Ovary (tissue), 9 donors: Measurements from ENCODE around the gene PRR27. TPM values are rescaled to one million over a fixed set of nuclear protein-coding genes. Genes with fewer than 3 reads are reported as not detected.
"Not testable (repeated sequence)": the region's sequence is repeated elsewhere in the genome, so short reads cannot be mapped to it uniquely, and the experiment has no call there.

Experiments
- DNase-seq, 5 donors: peaks; one replicate each; pipeline ENCODE4 v3.0.0-alpha.2; 2019 to 2020
- H3K27ac ChIP-seq, 2 donors: fragments of 200-600 bp; one replicate each; pipeline versions ENCODE4 v1.5.1 to v1.8.0; 2019 to 2022
- H3K27me3 ChIP-seq: fragments of 200-600 bp; one replicate; pipeline ENCODE4 v1.8.0; 2022
- H3K36me3 ChIP-seq: fragments of 200-600 bp; sonication (generic); one replicate; pipeline ENCODE4 v1.5.1; 2019
- H3K4me1 ChIP-seq: one replicate; pipeline ENCODE4 v1.8.1; 2013; ENCODE audit warnings: mild to moderate bottlenecking, moderate library complexity; ENCODE audit not compliant: insufficient read depth
- H3K4me3 ChIP-seq: fragments of 200-600 bp; sonication (generic); one replicate; pipeline ENCODE4 v1.5.1; 2017
- H3K9me3 ChIP-seq, 2 donors: fragments of 200-600 bp in 1 of 2; sonication (generic) in 1 of 2; one replicate each; pipeline versions ENCODE4 v1.5.1 to v1.8.1; 2013 to 2019; ENCODE audit warnings: mild to moderate bottlenecking in 1 of 2, moderate library complexity in 1 of 2
- EP300 ChIP-seq: sonication (generic); formaldehyde crosslinking; IDR thresholded peaks from one replicate; pipeline ENCODE4 v1.6.1; 2017; ENCODE audit warnings: antibody characterized with exemption
- POLR2A ChIP-seq: fragments of 450-650 bp; IDR thresholded peaks from one replicate; pipeline ENCODE4 v1.6.1; 2017; ENCODE audit warnings: antibody characterized with exemption, mild to moderate bottlenecking, moderate library complexity
- WGBS, 3 donors: extraction: QIAGEN DNeasy Blood & Tissue Kit in 1 of 3; methylation state at CpG; one replicate each; pipeline versions ENCODE4 v1.1.5 to v1.1.7; 2013 to 2017; 5-methylcytosine and 5-hydroxymethylcytosine counted together
- intact Hi-C, 4 donors: fragments of 100-400 bp; cut with DNase I; formaldehyde crosslinking; loops; one replicate each; pipeline versions ENCODE4 v1.11.0 to v1.15.1; 2022 to 2023
- polyA plus RNA-seq, 2 donors: library from polyadenylated mRNA; stranded (reverse); fragments of 200-250 nt in 1 of 2; fragments of 350-450 nt in 1 of 2; fragmentation: Illumina TruSeq in 1 of 2; extraction: RNeasy Lipid Tissue Mini Kit (QIAGEN cat#74804) in 1 of 2; gene quantifications; one replicate each; pipeline ENCODE4 v1.2.3, GENCODE V29; 2013 to 2014
- total RNA-seq, 7 donors: library from RNA; depleted of rRNA in 2 of 7; stranded (reverse); fragments of >200 nt in 2 of 7; fragmentation: NEBNext Ultra II Directional in 3 of 7; extraction: Animal tissue kit (Norgen Biotek cat#: 25700) in 3 of 7; gene quantifications; one replicate each; pipeline versions ENCODE4 v1.1.0 to v1.2.4, GENCODE V29; 2016 to 2023
- TF ChIP-seq, protein P1 (sequence below), 3 donors: fragments of 450-650 bp in 2 of 3; fragments of 200-600 bp in 1 of 3; IDR thresholded peaks; one replicate each; pipeline versions ENCODE4 v1.5.1 to v1.8.0; 2016 to 2022; ENCODE audit warnings: antibody characterized with exemption in 3 of 3, mild to moderate bottlenecking in 1 of 3
- donor health status: DM: no; HTN: no; CAD: no; lungs with moderate emphysema.
- donor health status: DM: no; HTN: no; CAD: no.
- donor health status: Bipolar disorder and iron deficiency.
- donor health status: DM: yes; HTN: yes; CAD: no.
- donor health status: DM: no; HTN: no; CAD: no.
- donor health status: DM: yes; HTN: yes; CAD: no.

The PRR27 gene
- total and polyA plus RNA-seq, 9 donors = not detected

DNA sequence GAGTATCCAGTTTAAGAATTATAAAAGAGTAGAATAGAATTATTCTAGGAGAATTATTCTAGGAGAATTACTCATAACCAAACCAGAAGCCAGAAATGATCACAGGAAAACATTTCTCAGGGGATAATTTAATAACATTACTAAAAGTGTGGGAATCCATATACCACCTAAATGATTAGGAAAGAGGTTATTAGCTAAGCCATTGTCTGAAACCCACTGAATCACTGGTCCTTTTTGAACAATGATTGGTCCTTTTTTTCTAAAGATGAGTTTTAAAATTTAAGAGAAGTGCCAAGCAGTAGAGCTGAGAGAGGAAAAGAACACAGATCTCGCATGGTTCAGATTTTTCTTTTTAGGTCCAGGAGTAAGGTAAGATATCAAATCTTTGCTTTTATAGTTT is 41.4 kb downstream of the PRR27 start, which contains the start of gene ODAM:
ODAM (plus strand) TSS at position 301 of the 400 bp plus-strand sequence. CDS start 819 bp downstream, outside the sequence.
- H3K36me3 ChIP-seq = no peaks in the 10 kb centered on the region
- no peaks in the 10 kb centered on the region for H3K27me3 ChIP-seq
- intact Hi-C loops = loop anchor here in 1 of 4 donors (10.0 kb wide), 1 partner anchor 1541 kb away; no protein-coding TSS in a partner anchor
- TF ChIP-seq EP300 = no peak
- TF ChIP-seq POLR2A = no peak
- TF ChIP-seq, protein P1, sequence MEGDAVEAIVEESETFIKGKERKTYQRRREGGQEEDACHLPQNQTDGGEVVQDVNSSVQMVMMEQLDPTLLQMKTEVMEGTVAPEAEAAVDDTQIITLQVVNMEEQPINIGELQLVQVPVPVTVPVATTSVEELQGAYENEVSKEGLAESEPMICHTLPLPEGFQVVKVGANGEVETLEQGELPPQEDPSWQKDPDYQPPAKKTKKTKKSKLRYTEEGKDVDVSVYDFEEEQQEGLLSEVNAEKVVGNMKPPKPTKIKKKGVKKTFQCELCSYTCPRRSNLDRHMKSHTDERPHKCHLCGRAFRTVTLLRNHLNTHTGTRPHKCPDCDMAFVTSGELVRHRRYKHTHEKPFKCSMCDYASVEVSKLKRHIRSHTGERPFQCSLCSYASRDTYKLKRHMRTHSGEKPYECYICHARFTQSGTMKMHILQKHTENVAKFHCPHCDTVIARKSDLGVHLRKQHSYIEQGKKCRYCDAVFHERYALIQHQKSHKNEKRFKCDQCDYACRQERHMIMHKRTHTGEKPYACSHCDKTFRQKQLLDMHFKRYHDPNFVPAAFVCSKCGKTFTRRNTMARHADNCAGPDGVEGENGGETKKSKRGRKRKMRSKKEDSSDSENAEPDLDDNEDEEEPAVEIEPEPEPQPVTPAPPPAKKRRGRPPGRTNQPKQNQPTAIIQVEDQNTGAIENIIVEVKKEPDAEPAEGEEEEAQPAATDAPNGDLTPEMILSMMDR (IDR thresholded peaks at IDR 0.05) = no peak
- 86 to 92% (median 89%) methylated on average over 1 of the region's 1 CpG for WGBS, 3 donors
- no peaks in the 10 kb centered on the region for H3K9me3 ChIP-seq
- DNase-seq = no peak
- no peak within 1 kb of the TSS for H3K4me3 ChIP-seq
- H3K27ac ChIP-seq = no peak within 1 kb of the TSS
- no peaks in the 10 kb centered on the region for H3K4me1 ChIP-seq

DNA sequence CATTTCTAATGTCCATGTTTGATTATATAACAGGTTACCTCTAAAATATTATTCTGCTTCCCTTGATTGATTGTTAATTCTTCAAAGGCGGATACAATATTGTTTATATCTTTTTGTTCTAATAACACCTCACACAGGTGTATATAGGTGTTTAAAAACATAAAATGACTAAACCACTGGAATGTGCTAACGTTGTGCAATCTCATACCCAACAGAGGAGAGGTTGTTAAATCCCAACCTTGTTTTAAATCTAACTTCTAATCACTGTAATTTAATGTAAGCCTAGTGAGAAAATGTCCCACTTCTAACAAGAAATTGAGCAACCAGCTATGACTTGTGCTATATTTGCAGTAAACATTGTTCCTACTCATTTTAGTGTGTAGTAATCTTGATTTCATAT is 42.8 kb downstream of the PRR27 start:
- intact Hi-C loops = loop anchor here in 1 of 4 donors (10.0 kb wide), 1 partner anchor 1542 kb away; no protein-coding TSS in a partner anchor
- TF ChIP-seq, protein P1 (IDR thresholded peaks at IDR 0.05) = no peak
- TF ChIP-seq POLR2A = no peak
- TF ChIP-seq EP300 = no peak
- DNase-seq = no peak
- Histone ChIP-seq H3K9me3 (no peaks in the 10 kb centered on the region), H3K4me3 (no peak overlapping the region), H3K27me3 (no peaks in the 10 kb centered on the region), H3K36me3 (no peaks in the 10 kb centered on the region), H3K27ac (no peak overlapping the region), H3K4me1 (no peaks in the 10 kb centered on the region)
- WGBS, 3 donors = 85 to 90% (median 88%) methylated on average over 2 of the region's 2 CpGs

DNA sequence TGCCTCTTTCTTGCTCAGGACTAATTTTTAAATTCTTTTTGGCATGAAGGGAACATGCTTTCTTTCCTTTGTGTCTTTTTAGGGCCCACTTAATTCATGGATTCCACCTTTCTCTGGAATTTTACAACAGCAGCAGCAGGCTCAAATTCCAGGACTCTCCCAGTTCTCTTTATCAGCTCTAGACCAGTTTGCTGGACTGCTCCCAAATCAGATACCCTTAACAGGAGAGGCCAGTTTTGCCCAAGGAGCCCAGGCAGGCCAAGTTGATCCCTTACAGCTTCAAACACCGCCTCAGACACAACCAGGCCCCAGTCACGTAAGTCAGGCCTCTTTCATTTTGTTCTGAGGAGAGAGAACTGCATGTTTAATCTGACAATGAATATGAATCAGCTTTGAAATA is 43.8 kb downstream of the PRR27 start:
- Histone ChIP-seq H3K4me3 (no peak overlapping the region), H3K27me3 (no peaks in the 10 kb centered on the region), H3K4me1 (no peaks in the 10 kb centered on the region), H3K9me3 (no peaks in the 10 kb centered on the region), H3K36me3 (no peaks in the 10 kb centered on the region), H3K27ac (no peak overlapping the region)
- WGBS, 3 donors = 43 to 67% (median 61%) methylated on average over 2 of the region's 2 CpGs
- intact Hi-C loops = loop anchor here in 1 of 4 donors (10.0 kb wide), 1 partner anchor 1543 kb away; no protein-coding TSS in a partner anchor
- TF ChIP-seq POLR2A = no peak
- TF ChIP-seq, protein P1 (IDR thresholded peaks at IDR 0.05) = no peak
- no peak for TF ChIP-seq EP300
- DNase-seq = no peak

DNA sequence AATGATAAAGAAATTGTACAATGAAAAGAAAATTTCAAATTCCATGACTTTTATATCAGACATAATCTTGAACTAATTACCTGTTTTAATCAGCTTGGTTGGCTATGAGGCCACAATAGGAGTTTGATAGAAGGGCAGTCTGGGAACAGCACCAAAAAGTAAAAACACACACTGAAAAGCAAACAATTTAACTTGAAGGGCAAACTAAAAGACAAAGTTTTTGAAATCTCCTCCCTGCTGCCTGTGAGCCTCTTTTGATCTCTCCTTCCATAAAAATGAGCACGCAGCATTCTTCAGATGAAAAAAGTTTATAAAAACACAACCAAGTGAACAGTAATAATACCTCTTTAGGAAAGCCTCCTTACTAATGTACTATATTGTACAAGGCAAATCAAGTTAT is 49.6 kb downstream of the PRR27 start:
- Histone ChIP-seq H3K36me3 (no peaks in the 10 kb centered on the region), H3K4me3 (no peak overlapping the region), H3K4me1 (no peaks in the 10 kb centered on the region), H3K27me3 (no peaks in the 10 kb centered on the region), H3K27ac (no peak overlapping the region), H3K9me3 (no peaks in the 10 kb centered on the region)
- intact Hi-C loops = no loop called here
- TF ChIP-seq POLR2A = no peak
- no peak for DNase-seq
- WGBS, 3 donors = 37 to 75% (median 54%) methylated on average over 1 of the region's 1 CpG

DNA sequence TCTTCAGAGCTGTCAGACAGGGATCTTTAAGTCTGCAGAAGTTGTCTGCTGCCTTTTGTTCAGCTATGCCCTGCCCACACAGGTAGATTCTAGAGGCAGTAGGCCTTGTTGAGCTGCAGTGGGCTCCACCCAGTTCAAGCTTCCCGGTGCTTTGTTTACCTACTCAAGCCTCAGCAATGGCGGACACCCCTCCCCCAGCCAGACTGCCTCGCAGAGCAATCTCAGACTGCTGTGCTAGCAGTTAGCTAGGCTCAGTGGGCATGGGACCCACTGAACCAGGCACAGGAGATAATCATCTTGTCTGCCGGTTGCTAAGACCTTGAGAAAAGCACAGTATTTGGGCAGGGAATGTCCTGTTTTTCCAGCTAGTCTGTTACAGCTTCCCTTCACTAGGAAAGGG is 58.7 kb downstream of the PRR27 start:
- H3K36me3 ChIP-seq, DNase-seq, intact Hi-C loops, H3K4me3 ChIP-seq, H3K27ac ChIP-seq, H3K4me1 ChIP-seq, H3K27me3 ChIP-seq, H3K9me3 ChIP-seq: not testable (repeated sequence)
- 75 to 78% (median 78%) methylated on average over 4 of the region's 4 CpGs for WGBS, 3 donors

Other genes starting within 250 kb of the PRR27 start
- not detected for gene CSN1S1, start 223.2 kb upstream of the PRR27 start, total RNA-seq
- not detected for gene CSN1S1, start 223.2 kb upstream of the PRR27 start, polyA plus RNA-seq
- gene CSN2, start 188.5 kb upstream of the PRR27 start, total RNA-seq = not detected
- gene CSN2, start 188.5 kb upstream of the PRR27 start, polyA plus RNA-seq = not detected
- not detected for gene STATH, start 158.3 kb upstream of the PRR27 start, total RNA-seq
- gene STATH, start 158.3 kb upstream of the PRR27 start, polyA plus RNA-seq = not detected
- not detected for gene HTN3, start 125.8 kb upstream of the PRR27 start, total RNA-seq
- not detected for gene HTN3, start 125.8 kb upstream of the PRR27 start, polyA plus RNA-seq
- not detected for gene HTN1, start 103.8 kb upstream of the PRR27 start, total RNA-seq
- not detected for gene HTN1, start 103.8 kb upstream of the PRR27 start, polyA plus RNA-seq
- gene ODAM, start 41.5 kb downstream of the PRR27 start, total RNA-seq = not detected
- 1 to 10 TPM in 1 of 2 donors, not detected in 1; 1.8 TPM for gene ODAM, start 41.5 kb downstream of the PRR27 start, polyA plus RNA-seq
- not detected for gene FDCSP, start 71.9 kb downstream of the PRR27 start, total RNA-seq
- 10 to 100 TPM in 1 of 2 donors, not detected in 1; 18.3 TPM for gene FDCSP, start 71.9 kb downstream of the PRR27 start, polyA plus RNA-seq
- not detected for gene CSN3, start 88.4 kb downstream of the PRR27 start, total RNA-seq
- not detected for gene CSN3, start 88.4 kb downstream of the PRR27 start, polyA plus RNA-seq
- gene CABS1, start 180.7 kb downstream of the PRR27 start, total RNA-seq = not detected
- not detected for gene CABS1, start 180.7 kb downstream of the PRR27 start, polyA plus RNA-seq
- gene SMR3A, start 206.5 kb downstream of the PRR27 start, total RNA-seq = not detected
- not detected for gene SMR3A, start 206.5 kb downstream of the PRR27 start, polyA plus RNA-seq
- under 1 TPM in 1 of 7 donors, not detected in 6; 0.77 TPM for gene SMR3B, start 228.9 kb downstream of the PRR27 start, total RNA-seq
- gene SMR3B, start 228.9 kb downstream of the PRR27 start, polyA plus RNA-seq = not detected
- gene OPRPN, start 243.7 kb downstream of the PRR27 start, total RNA-seq = not detected
- not detected for gene OPRPN, start 243.7 kb downstream of the PRR27 start, polyA plus RNA-seq